ENCODE measurements around the gene ROR1. TPM values are rescaled to one million over a fixed set of nuclear protein-coding genes. Genes with fewer than 3 reads are reported as not detected.

Gene ROR1
- total and polyA plus RNA-seq, 2 donors (not counting 3 experiments of a cell fraction or from before 2014, with no cell fraction given): 2.6 to 3.5 TPM

- Histone ChIP-seq H3K27ac (ENCODE audit: insufficient read depth, low read depth, low read length) (no peak overlapping the region), H3K4me1 (ENCODE audit: control insufficient read depth, extremely low read depth, insufficient read depth, low read length) (peaks cover 3% of the 10 kb centered on the region), H3K9me1 (replicated peaks; ENCODE audit: control insufficient read depth, extremely low read depth, insufficient read depth, low read length) (no peaks in the 10 kb centered on the region), H3K79me2 (ENCODE audit: control insufficient read depth, insufficient read depth, low read length) (no peaks in the 10 kb centered on the region), H2AFZ (ENCODE audit: low read depth, low read length) (no peak overlapping the region), H3K9me3 (replicated peaks; ENCODE audit: control insufficient read depth, insufficient read depth, low read length) (no peaks in the 10 kb centered on the region), H3K9ac (replicated peaks; ENCODE audit: extremely low read depth, insufficient read depth, low read length) (no peak overlapping the region), H4K20me1 (replicated peaks; ENCODE audit: control insufficient read depth, extremely low read depth, insufficient read depth, low read length) (no peaks in the 10 kb centered on the region), H3K4me2 (ENCODE audit: insufficient read depth, low read length) (no peak overlapping the region), H3K36me3 (ENCODE audit: control insufficient read depth in 2 of 2, extremely low read depth in 1 of 2, insufficient read depth in 2 of 2, low read length in 2 of 2) (no peaks in the 10 kb centered on the region), H3K4me3 (replicated peaks in 1 of 3; ENCODE audit: insufficient read depth in 1 of 3, low read depth in 1 of 3, low read length in 3 of 3) (no peak overlapping the region), H3K27me3 (ENCODE audit: control insufficient read depth in 2 of 2, insufficient read depth in 2 of 2, low read length in 2 of 2) (no peaks in the 10 kb centered on the region)
- TF ChIP-seq POLR2A (IDR thresholded peaks at IDR 0.05; ENCODE audit: low read depth, low read length): no peak
- TF ChIP-seq MYC (IDR thresholded peaks at IDR 0.05; ENCODE audit: low read depth, low read length): no peak
- no peak for TF ChIP-seq CTCF (IDR thresholded peaks at IDR 0.05; ENCODE audit: extremely low read depth in 1 of 2, insufficient read depth in 1 of 2, low read depth in 1 of 2, low read length in 2 of 2)
- TF ChIP-seq FOS (IDR thresholded peaks at IDR 0.05; ENCODE audit: borderline replicate concordance, insufficient read depth, low read length): no peak
- TF ChIP-seq GATA2 (IDR thresholded peaks at IDR 0.05; ENCODE audit: insufficient read depth, insufficient read length, low read depth, low read length): no peak
- no peak for TF ChIP-seq EZH2 (IDR thresholded peaks at IDR 0.05; ENCODE audit: borderline replicate concordance, low read depth, low read length, severe bottlenecking)
- TF ChIP-seq MAX (IDR thresholded peaks at IDR 0.05; ENCODE audit: insufficient read depth, insufficient read length): no peak
- TF ChIP-seq JUN (IDR thresholded peaks at IDR 0.05; ENCODE audit: borderline replicate concordance, insufficient read depth, insufficient read length, low read depth): no peak
- TF ChIP-seq POLR2AphosphoS5 (IDR thresholded peaks at IDR 0.05; ENCODE audit: insufficient read depth, low read depth, low read length): no peak
- intact Hi-C loops (cut with micrococcal nuclease) (no loop called here), dilution Hi-C loops (cut with MboI; ENCODE audit: extremely low pct_ligation_motif_present, low sequenced_read_pairs) (no loop called here)
- no TSS peak for BruUV-seq (replicated peaks)
- POLR2A ChIA-PET: no interaction called here
- DNase-seq (ENCODE audit: low read depth, low spot score) (no peak), FAIRE-seq (no peak)
- CTCF ChIA-PET: no interaction called here
These were observed 262.7 kb downstream of the ROR1 start for GRCh38 chr1:64036549-64036948.

Measured in endothelial cell of umbilical vein (primary cell).